Vagina (tissue), 2 donors: Measurements from ENCODE around the gene LAMB4. TPM values are rescaled to one million over a fixed set of nuclear protein-coding genes. Genes with fewer than 3 reads are reported as not detected.

Experiments
- DNase-seq, 2 donors: peaks; one replicate each; pipeline ENCODE4 v3.0.0-alpha.2; 2017; ENCODE audit errors: extremely low spot score in 2 of 2
- H3K27ac ChIP-seq: fragments of 200-600 bp; sonication (generic); one replicate; pipeline ENCODE4 v1.5.1; 2019
- H3K27me3 ChIP-seq: fragments of 200-600 bp; sonication (generic); one replicate; pipeline ENCODE4 v1.5.1; 2019
- H3K36me3 ChIP-seq, 2 donors: fragments of 200-600 bp; sonication (generic); one replicate each; pipeline ENCODE4 v1.5.1; 2017 to 2019
- H3K4me1 ChIP-seq: fragments of 200-600 bp; sonication (generic); one replicate; pipeline ENCODE4 v1.5.1; 2019
- H3K4me3 ChIP-seq, 2 donors: fragments of 200-600 bp; sonication (generic); 1 replicate in 1 of 2; 2 replicates in 1 of 2; pipeline ENCODE4 v1.5.1; 2016 to 2019
- H3K9me3 ChIP-seq: fragments of 200-600 bp; sonication (generic); one replicate; pipeline ENCODE4 v1.5.1; 2019
- CTCF ChIP-seq, 3 experiments: fragments of 450-650 bp in 2 of 3; fragments of 200-600 bp in 1 of 3; sonication (generic) in 1 of 3; IDR thresholded peaks; one replicate each; pipeline ENCODE4 v1.5.1; 2017 to 2019; ENCODE audit warnings: antibody characterized with exemption in 3 of 3, mild to moderate bottlenecking in 2 of 3, moderate library complexity in 2 of 3
- POLR2A ChIP-seq, 2 donors: fragments of 450-650 bp; IDR thresholded peaks; one replicate each; pipeline ENCODE4 v1.6.1; 2017; ENCODE audit warnings: antibody characterized with exemption in 2 of 2, mild to moderate bottlenecking in 2 of 2, moderate library complexity in 2 of 2
- POLR2AphosphoS5 ChIP-seq, 2 donors: sonication (generic); formaldehyde crosslinking; IDR thresholded peaks; one replicate each; pipeline ENCODE4 v1.9.0; 2017; ENCODE audit warnings: antibody characterized with exemption in 2 of 2, mild to moderate bottlenecking in 2 of 2, low read depth in 1 of 2; ENCODE audit not compliant: insufficient read depth in 1 of 2
- intact Hi-C: fragments of 100-400 bp; cut with DNase I; formaldehyde crosslinking; loops from one replicate; pipeline ENCODE4 v1.15.1; 2023
- total RNA-seq: library from RNA; depleted of rRNA; stranded (reverse); fragments of >200 nt; gene quantifications from one replicate; pipeline ENCODE4 v1.2.3, GENCODE V29; 2016

The LAMB4 gene
- total RNA-seq, 1 donor from 2014 or later = 0.74 TPM

DNA sequence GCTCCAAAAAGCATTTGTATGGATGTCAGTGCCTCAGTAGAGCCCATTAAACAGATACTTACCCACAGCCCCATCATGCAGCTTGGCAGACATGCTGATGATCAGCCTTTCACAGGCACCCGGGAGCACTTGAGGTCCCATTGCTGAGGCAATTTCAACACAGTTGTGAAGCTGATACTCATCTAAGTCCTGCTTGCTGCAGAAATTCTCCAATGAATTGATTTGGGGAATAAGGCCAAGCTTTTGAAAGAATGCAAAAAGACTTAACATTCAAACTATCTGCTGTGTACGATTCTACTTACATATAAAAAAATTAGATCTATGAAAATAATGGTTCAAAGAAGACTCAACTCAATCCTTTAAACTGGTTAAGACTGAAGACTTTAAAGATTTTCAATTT is 60.5 kb downstream of the LAMB4 start:
- no peaks in the 10 kb centered on the region for H3K27me3 ChIP-seq
- H3K27ac ChIP-seq = no peak overlapping the region
- H3K4me3 ChIP-seq = no peak overlapping the region
- H3K36me3 ChIP-seq = no peaks in the 10 kb centered on the region
- intact Hi-C loops = no loop called here
- no peaks in the 10 kb centered on the region for H3K4me1 ChIP-seq
- DNase-seq = no peak
- H3K9me3 ChIP-seq = no peaks in the 10 kb centered on the region
- TF ChIP-seq POLR2A (IDR thresholded peaks at IDR 0.05) (no peak), POLR2AphosphoS5 (IDR thresholded peaks at IDR 0.05; ENCODE audit: insufficient read depth in 1 of 2, low read depth in 1 of 2) (no peak), CTCF (IDR thresholded peaks at IDR 0.05) (no peak)

- Histone ChIP-seq H3K27me3 (no peaks in the 10 kb centered on the region), H3K27ac (no peak overlapping the region), H3K4me3 (no peak overlapping the region), H3K9me3 (no peaks in the 10 kb centered on the region), H3K4me1 (no peaks in the 10 kb centered on the region), H3K36me3 (no peaks in the 10 kb centered on the region)
- no peak for DNase-seq
- TF ChIP-seq POLR2AphosphoS5 (IDR thresholded peaks at IDR 0.05; ENCODE audit: insufficient read depth in 1 of 2, low read depth in 1 of 2) (no peak), CTCF (IDR thresholded peaks at IDR 0.05) (no peak), POLR2A (IDR thresholded peaks at IDR 0.05) (no peak)
- intact Hi-C loops = no loop called here
These were observed 62.3 kb downstream of the LAMB4 start for GRCh38 chr7:108067844-108068243.

DNA sequence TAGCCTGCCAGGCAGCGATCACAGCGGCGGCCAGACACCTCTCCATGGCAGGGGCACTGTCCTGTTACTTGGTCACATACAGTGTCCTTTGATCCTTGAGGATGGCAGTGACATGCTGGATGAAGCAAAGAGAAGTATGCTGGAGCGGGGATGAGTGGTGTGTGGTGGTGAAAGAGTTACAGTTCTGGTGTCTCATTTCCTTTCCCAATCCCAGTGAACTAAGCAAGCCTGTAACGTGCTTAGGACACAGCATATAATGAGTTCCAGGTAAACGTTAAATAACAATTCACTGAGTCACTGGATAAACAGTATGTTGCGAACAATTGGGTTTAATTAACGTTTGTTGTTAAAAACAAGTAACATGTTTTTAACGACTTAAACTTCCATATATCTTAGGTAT is 63.7 kb downstream of the LAMB4 start:
- DNase-seq = no peak
- no peak overlapping the region for H3K27ac ChIP-seq
- no peaks in the 10 kb centered on the region for H3K4me1 ChIP-seq
- intact Hi-C loops = no loop called here
- H3K36me3 ChIP-seq = no peaks in the 10 kb centered on the region
- H3K4me3 ChIP-seq = no peak overlapping the region
- TF ChIP-seq POLR2A (IDR thresholded peaks at IDR 0.05) = no peak
- no peak for TF ChIP-seq CTCF (IDR thresholded peaks at IDR 0.05)
- no peak for TF ChIP-seq POLR2AphosphoS5 (IDR thresholded peaks at IDR 0.05; ENCODE audit: insufficient read depth in 1 of 2, low read depth in 1 of 2)
- H3K9me3 ChIP-seq = no peaks in the 10 kb centered on the region
- no peaks in the 10 kb centered on the region for H3K27me3 ChIP-seq

GRCh38 chr7:108063520-108063933 is 66.6 kb downstream of the LAMB4 start:
- no peak overlapping the region for H3K4me3 ChIP-seq
- no peaks in the 10 kb centered on the region for H3K9me3 ChIP-seq
- no peak for DNase-seq
- intact Hi-C loops = no loop called here
- TF ChIP-seq POLR2A (IDR thresholded peaks at IDR 0.05) (no peak), POLR2AphosphoS5 (IDR thresholded peaks at IDR 0.05; ENCODE audit: insufficient read depth in 1 of 2, low read depth in 1 of 2) (no peak), CTCF (IDR thresholded peaks at IDR 0.05) (no peak)
- no peaks in the 10 kb centered on the region for H3K27me3 ChIP-seq
- H3K27ac ChIP-seq = no peak overlapping the region
- H3K4me1 ChIP-seq = no peaks in the 10 kb centered on the region
- no peaks in the 10 kb centered on the region for H3K36me3 ChIP-seq

- no peak for TF ChIP-seq POLR2AphosphoS5 (IDR thresholded peaks at IDR 0.05; ENCODE audit: insufficient read depth in 1 of 2, low read depth in 1 of 2)
- TF ChIP-seq CTCF (IDR thresholded peaks at IDR 0.05) = no peak
- no peak for TF ChIP-seq POLR2A (IDR thresholded peaks at IDR 0.05)
These were observed 67.7 kb downstream of the LAMB4 start for GRCh38 chr7:108062250-108063014.

More at GRCh38 chr7:108062250-108063014, 67.7 kb downstream of the LAMB4 start:
- Histone ChIP-seq H3K27ac (no peak overlapping the region), H3K27me3 (no peaks in the 10 kb centered on the region), H3K4me3 (no peak overlapping the region), H3K9me3 (no peaks in the 10 kb centered on the region), H3K4me1 (no peaks in the 10 kb centered on the region), H3K36me3 (no peaks in the 10 kb centered on the region)
- DNase-seq = no peak
- intact Hi-C loops = no loop called here
